MM.1S (cell line): ENCODE data around the gene SLC25A25.
"Not testable (repeated sequence)": the region's sequence is repeated elsewhere in the genome, so short reads cannot be mapped to it uniquely, and the experiment has no call there.

Experiments
- DNase-seq: peaks from one replicate; pipeline ENCODE4 v3.0.0-alpha.2; 2015
- H2AFZ ChIP-seq: fragments of 300-600 bp; sonication (generic); 2 replicates; pipeline ENCODE4 v1.6.0; 2016; ENCODE audit warnings: antibody characterized with exemption, low read length
- H3F3A ChIP-seq: fragments of 300-600 bp; sonication (generic); 2 replicates; pipeline ENCODE4 v1.6.1; 2016; ENCODE audit warnings: mild to moderate bottlenecking, antibody characterized with exemption, low read length, moderate library complexity, mixed read lengths; ENCODE audit not compliant: insufficient read depth
- H3K27ac ChIP-seq: fragments of 300-600 bp; sonication (generic); 2 replicates; pipeline ENCODE4 v1.5.1; 2016; ENCODE audit warnings: mild to moderate bottlenecking, low read length
- H3K27me3 ChIP-seq: fragments of 300-600 bp; sonication (generic); replicated peaks from 2 replicates; pipeline ENCODE4 v1.6.0; 2016; ENCODE audit warnings: low read length; ENCODE audit not compliant: insufficient read depth
- H3K36me3 ChIP-seq: fragments of 300-600 bp; sonication (generic); replicated peaks from 2 replicates; pipeline ENCODE4 v1.6.1; 2016; ENCODE audit warnings: mild to moderate bottlenecking, low read length, mixed read lengths; ENCODE audit not compliant: insufficient read depth
- H3K4me1 ChIP-seq: fragments of 300-600 bp; sonication (generic); 2 replicates; pipeline ENCODE4 v1.6.1; 2016; ENCODE audit warnings: low read length, mixed read lengths
- H3K4me2 ChIP-seq: fragments of 300-600 bp; sonication (generic); 2 replicates; pipeline ENCODE4 v1.6.0; 2016; ENCODE audit warnings: low read depth, low read length
- H3K4me3 ChIP-seq: fragments of 300-600 bp; sonication (generic); 2 replicates; pipeline ENCODE4 v1.5.1; 2016; ENCODE audit warnings: low read length, mixed read lengths
- H3K79me2 ChIP-seq: fragments of 300-600 bp; sonication (generic); 2 replicates; pipeline ENCODE4 v1.6.1; 2016; ENCODE audit warnings: mixed run types, low read length, mixed read lengths
- H3K9ac ChIP-seq: fragments of 300-600 bp; sonication (generic); 2 replicates; pipeline ENCODE4 v1.6.1; 2016; ENCODE audit warnings: low read length, mixed read lengths
- H3K9me2 ChIP-seq: fragments of 300-600 bp; sonication (generic); replicated peaks from 2 replicates; pipeline ENCODE4 v1.6.1; 2016; ENCODE audit warnings: mild to moderate bottlenecking, low read length, mixed read lengths; ENCODE audit not compliant: insufficient read depth
- H3K9me3 ChIP-seq: fragments of 300-600 bp; sonication (generic); replicated peaks from 2 replicates; pipeline ENCODE4 v1.6.1; 2016; ENCODE audit warnings: mild to moderate bottlenecking, low read length, mixed read lengths; ENCODE audit not compliant: insufficient read depth
- H4K20me1 ChIP-seq: fragments of 300-600 bp; sonication (generic); 2 replicates; pipeline ENCODE4 v1.6.1; 2016; ENCODE audit warnings: mild to moderate bottlenecking, low read length, moderate library complexity, mixed read lengths; ENCODE audit not compliant: insufficient read depth
- CTCF ChIP-seq: fragments of 300-600 bp; sonication (generic); IDR thresholded peaks from 2 replicates; pipeline ENCODE4 v1.5.1; 2016; ENCODE audit warnings: antibody characterized with exemption, low read length, mixed read lengths
- EZH2 ChIP-seq: fragments of 300-600 bp; sonication (generic); optimal IDR thresholded peaks from 2 replicates; pipeline ENCODE3; 2017; ENCODE audit warnings: low read depth, mild to moderate bottlenecking, antibody characterized with exemption, low read length, mixed read lengths
- EZH2phosphoT487 ChIP-seq: fragments of 300-600 bp; sonication (generic); IDR thresholded peaks from 2 replicates; pipeline ENCODE4 v1.6.1; 2018; ENCODE audit warnings: antibody characterized with exemption, low read length

SLC25A25 gene

GRCh38 chr9:128022886-128023285 is 45.1 kb upstream of the SLC25A25 start:
- Histone ChIP-seq H3K4me2 (no peak overlapping the region), H3K36me3 (no peaks in the 10 kb centered on the region), H3K27me3 (no peaks in the 10 kb centered on the region), H3K79me2 (no peaks in the 10 kb centered on the region), H3K9ac (no peak overlapping the region), H2AFZ (no peak overlapping the region), H4K20me1 (no peaks in the 10 kb centered on the region), H3K4me3 (no peak overlapping the region), H3F3A (no peaks in the 10 kb centered on the region), H3K27ac (no peak overlapping the region), H3K9me2 (no peaks in the 10 kb centered on the region), H3K9me3 (no peaks in the 10 kb centered on the region), H3K4me1 (no peaks in the 10 kb centered on the region)
- DNase-seq, result no peak
- TF ChIP-seq EZH2phosphoT487 (no peak), CTCF (no peak), EZH2 (no peak)

- H3K27me3 ChIP-seq, H3K9me2 ChIP-seq, H3K36me3 ChIP-seq, H3K9ac ChIP-seq, H3K4me3 ChIP-seq, H3K79me2 ChIP-seq, H2AFZ ChIP-seq, H3F3A ChIP-seq, H3K27ac ChIP-seq, H3K4me2 ChIP-seq, DNase-seq, H3K4me1 ChIP-seq, H4K20me1 ChIP-seq, H3K9me3 ChIP-seq: not testable (repeated sequence)
Observed at GRCh38 chr9:128023671-128024070, 44.4 kb upstream of the SLC25A25 start.

GRCh38 chr9:128024761-128025308 is 43.2 kb upstream of the SLC25A25 start:
- Histone ChIP-seq H3K9me2 (no peaks in the 10 kb centered on the region), H3K27ac (no peak overlapping the region), H3K79me2 (no peaks in the 10 kb centered on the region), H3K36me3 (no peaks in the 10 kb centered on the region), H2AFZ (no peak overlapping the region), H4K20me1 (no peaks in the 10 kb centered on the region), H3K4me2 (no peak overlapping the region), H3K4me3 (no peak overlapping the region), H3K27me3 (no peaks in the 10 kb centered on the region), H3F3A (no peaks in the 10 kb centered on the region), H3K9ac (no peak overlapping the region), H3K4me1 (no peaks in the 10 kb centered on the region), H3K9me3 (no peaks in the 10 kb centered on the region)
- DNase-seq, result no peak
- TF ChIP-seq EZH2 (no peak), CTCF (no peak), EZH2phosphoT487 (no peak)

DNA sequence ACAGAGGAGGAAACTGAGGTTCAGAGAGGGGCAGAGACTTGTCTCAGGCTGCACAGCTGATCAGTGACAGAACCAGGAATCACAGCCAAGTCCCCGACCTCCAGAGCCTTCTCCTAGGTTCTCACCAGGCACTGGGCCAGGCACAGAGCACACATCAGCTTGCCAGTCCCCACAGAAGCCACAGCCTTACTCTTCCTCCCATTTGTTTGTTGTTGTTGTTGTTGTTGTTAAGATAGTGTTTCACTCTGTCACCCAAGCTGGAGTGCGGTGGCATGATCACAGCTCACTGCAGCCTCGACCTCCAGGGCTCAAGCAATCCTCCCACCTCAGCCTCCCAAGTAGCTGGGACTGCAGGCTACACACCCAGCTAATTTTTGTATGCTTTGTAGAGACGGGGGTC is 42.3 kb upstream of the SLC25A25 start:
- no peaks in the 10 kb centered on the region for H3K27me3 ChIP-seq
- TF ChIP-seq CTCF (no peak), EZH2phosphoT487 (no peak), EZH2 (no peak)

More for the DNA sequence above, 42.3 kb upstream of the SLC25A25 start:
- no peaks in the 10 kb centered on the region for H3K9me3 ChIP-seq
- H3K9ac ChIP-seq, result no peak overlapping the region
- no peaks in the 10 kb centered on the region for H3F3A ChIP-seq
- H2AFZ ChIP-seq, result no peak overlapping the region
- H3K36me3 ChIP-seq, result no peaks in the 10 kb centered on the region
- H3K79me2 ChIP-seq, result no peaks in the 10 kb centered on the region
- H3K9me2 ChIP-seq, result no peaks in the 10 kb centered on the region
- no peak overlapping the region for H3K4me2 ChIP-seq
- no peak for DNase-seq
- no peaks in the 10 kb centered on the region for H3K4me1 ChIP-seq
- H3K4me3 ChIP-seq, result no peak overlapping the region
- H3K27ac ChIP-seq, result no peak overlapping the region
- H4K20me1 ChIP-seq, result no peaks in the 10 kb centered on the region
